ENCODE data around the gene PRKCH.
A peak's percentile ranks its signal among the peaks of the same experiment; 100 is the strongest.

- no peak for TF ChIP-seq CTCF (IDR thresholded peaks at IDR 0.05)
- peak; percentile 36 for TF ChIP-seq POLR2AphosphoS5 (IDR thresholded peaks at IDR 0.05)
Measured at GRCh38 chr14:61322799-61323290, 1.5 kb downstream of the PRKCH start.
